Tibial nerve (tissue), 4 donors: ENCODE measurements around the gene LRPAP1.

Source experiments
- CTCF ChIP-seq, 5 experiments: fragments of 200-600 bp in 3 of 5; fragments of 450-650 bp in 2 of 5; sonication (generic) in 3 of 5; IDR thresholded peaks; one replicate each; pipeline ENCODE4 v1.5.1; 2016 to 2019; ENCODE audit warnings: antibody characterized with exemption in 5 of 5, mild to moderate bottlenecking in 3 of 5, moderate library complexity in 2 of 5
- EP300 ChIP-seq, 2 donors: sonication (generic); formaldehyde crosslinking; IDR thresholded peaks; one replicate each; pipeline ENCODE4 v1.6.1; 2017; ENCODE audit warnings: antibody characterized with exemption in 2 of 2, mild to moderate bottlenecking in 1 of 2
- POLR2A ChIP-seq, 2 donors: fragments of 450-650 bp; IDR thresholded peaks; one replicate each; pipeline ENCODE4 v1.6.1; 2017; ENCODE audit warnings: antibody characterized with exemption in 2 of 2, mild to moderate bottlenecking in 2 of 2, moderate library complexity in 2 of 2

- TF ChIP-seq CTCF (IDR thresholded peaks at IDR 0.05) (no peak), POLR2A (IDR thresholded peaks at IDR 0.05) (no peak), EP300 (IDR thresholded peaks at IDR 0.05) (no peak)
Observed at GRCh38 chr4:3531318-3531878, 824 bp downstream of the LRPAP1 start.
